ENCODE measurements around the gene DAAM2.

DAAM2 gene

DNA sequence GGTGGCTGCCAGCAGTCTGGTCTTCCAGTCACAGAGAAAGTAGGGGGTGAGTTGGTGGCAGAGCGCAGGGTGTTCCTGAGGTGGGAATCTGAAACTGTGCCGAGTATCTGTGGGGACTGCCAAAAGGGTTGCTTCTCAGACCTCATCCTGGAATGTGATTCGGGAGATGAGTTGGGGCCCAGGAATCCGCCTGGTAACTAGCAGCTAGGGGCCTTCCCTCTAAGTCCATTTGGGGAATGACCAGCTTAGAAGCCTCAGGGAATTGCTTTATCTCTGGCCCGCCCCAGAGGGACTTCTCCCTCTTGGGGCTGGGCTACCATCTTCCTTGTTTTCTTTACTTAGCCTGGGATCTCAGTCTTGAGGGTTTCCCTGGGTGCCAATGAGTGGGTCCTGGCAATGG lies 92.5 kb downstream of the DAAM2 start:
- no peak for FAIRE-seq
- peak; percentile 54 for DNase-seq (ENCODE audit: low spot score)

DNA sequence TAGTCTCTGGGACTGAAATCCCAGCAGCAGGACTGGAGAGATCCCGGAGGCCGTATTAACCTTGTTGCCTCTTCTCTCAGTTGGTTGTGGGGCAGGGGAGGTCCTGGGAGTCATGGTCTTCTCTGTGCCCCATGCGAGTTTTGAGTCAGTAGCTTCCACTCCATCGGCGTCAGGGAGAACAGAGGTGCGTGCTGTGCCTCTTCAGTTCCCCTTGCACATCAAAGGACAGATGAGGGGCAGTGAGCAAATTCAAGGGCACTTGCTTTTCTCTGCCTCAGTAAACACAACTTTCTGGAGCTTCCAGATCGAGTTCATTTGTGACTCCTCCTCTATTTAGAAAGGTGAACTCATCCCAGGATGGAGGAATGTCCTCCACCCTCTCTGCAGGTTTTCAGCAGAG lies 93.5 kb downstream of the DAAM2 start:
- FAIRE-seq (no peak), DNase-seq (ENCODE audit: low spot score) (no peak)

DNA sequence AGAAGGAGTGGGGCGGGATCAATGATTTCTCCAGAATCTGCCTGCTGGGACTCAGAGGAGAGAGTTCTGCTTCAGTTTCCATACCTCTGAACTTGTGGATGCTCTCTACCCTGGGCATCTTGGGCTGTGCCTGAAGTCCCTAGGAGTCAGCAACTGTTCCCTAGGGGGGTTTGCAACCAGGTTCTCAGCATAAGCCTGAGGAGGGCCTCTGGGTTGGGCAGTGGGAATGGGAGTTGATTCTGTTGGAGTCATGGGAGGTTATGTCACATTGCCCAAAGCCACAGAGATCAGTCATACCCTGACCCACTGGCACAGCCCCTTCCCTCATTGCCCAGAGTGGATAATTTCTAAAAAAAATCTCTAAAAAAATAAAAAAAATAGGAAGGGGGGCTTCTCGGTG lies 94.7 kb downstream of the DAAM2 start:
- FAIRE-seq (no peak), DNase-seq (ENCODE audit: low spot score) (no peak)

DNA sequence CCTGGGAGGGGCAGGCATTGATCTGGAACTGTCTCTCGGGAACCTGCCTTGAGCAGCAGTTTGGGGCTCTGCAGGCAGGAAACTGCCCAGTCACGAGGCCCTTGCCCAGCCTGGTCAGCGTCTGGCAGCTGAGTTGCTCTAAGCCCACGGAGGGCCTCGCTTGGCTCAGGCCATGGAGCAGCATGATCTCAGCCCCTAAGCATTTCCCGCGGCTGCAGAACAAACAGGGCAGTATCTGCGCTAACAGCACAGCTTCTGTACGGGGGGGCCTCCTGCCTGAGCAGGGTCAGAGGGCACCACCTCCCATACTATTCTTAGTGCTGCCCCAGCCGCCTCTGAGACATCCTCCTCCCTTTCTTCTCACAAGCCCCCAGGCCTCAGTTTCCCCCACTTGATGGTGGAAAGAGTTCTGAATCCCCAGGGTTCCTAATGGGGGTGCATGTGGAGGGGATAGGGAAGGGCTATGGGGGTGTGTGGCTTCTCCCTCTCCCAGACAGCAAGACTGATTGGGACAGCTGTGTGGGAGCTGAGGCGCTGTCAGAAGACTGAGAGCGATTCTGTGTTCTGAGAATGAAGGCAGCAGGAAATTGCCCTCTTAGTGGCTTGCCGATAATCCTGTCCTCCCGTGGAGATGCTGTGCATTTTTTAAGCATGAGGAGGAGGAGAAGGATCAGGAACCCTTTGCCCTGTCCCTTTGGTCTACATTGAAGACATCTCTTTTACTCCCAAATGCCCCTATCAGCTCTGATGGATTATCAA lies 95.7 kb downstream of the DAAM2 start:
- DNase-seq (ENCODE audit: low spot score) (peak; percentile 86), FAIRE-seq (peak; percentile 37)

DNA sequence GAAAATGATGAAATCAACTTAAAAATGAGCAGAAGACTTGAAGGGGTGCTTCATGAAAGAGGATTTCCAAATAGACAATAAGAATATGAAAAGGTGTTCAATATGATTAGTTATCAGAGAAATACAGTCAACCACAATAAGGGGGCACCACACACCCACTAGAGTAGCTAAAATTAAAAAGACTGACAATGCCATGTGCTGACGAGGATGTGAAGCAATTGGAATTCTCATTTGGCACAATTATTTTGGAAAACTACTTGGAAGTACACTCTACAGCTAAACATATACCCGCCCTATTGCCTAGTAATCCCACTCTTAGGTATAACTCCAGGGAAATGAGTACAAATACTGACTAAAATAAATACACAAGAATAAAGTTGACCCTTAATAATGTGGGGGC lies 97.1 kb downstream of the DAAM2 start:
- DNase-seq (ENCODE audit: low spot score) (no peak), FAIRE-seq (no peak)

DNA sequence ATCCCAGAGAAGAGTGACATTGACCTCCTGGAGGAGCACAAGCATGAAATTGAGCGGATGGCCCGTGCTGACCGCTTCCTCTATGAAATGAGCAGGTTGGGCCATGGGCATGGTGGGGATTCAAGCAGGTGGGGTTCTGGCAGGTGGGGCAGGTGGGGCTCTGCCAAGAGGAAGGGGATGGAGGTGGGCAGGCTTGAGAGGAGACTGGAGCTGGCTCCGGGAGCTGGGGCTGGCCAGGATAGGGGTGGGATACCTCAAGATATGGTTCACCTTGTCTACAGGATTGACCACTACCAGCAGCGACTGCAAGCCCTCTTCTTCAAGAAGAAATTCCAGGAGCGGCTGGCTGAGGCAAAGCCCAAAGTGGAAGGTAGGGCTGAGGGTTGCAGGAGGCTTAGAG lies 99.2 kb downstream of the DAAM2 start:
- DNase-seq (ENCODE audit: low spot score) (no peak), FAIRE-seq (no peak)

DNA sequence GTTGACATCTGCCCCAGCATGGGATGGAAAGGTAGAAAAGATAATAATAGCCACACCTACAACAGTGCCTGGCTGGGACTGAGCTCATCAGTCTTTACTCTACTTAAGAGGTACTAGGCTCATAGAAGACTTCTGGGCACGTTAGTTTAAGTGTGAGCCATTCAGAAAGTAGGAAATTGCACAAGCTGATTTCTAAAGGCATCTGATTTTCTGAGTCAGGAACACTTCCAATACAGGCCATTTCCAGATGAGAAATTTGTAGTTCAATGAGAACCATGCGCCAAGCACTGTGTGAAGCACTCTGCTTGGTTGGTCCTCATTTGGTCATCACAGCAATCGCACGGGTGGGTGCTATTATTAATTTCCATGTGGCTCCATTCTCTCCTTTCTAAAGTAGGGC lies 99.8 kb downstream of the DAAM2 start:
- FAIRE-seq (no peak), DNase-seq (ENCODE audit: low spot score) (no peak)

DNA sequence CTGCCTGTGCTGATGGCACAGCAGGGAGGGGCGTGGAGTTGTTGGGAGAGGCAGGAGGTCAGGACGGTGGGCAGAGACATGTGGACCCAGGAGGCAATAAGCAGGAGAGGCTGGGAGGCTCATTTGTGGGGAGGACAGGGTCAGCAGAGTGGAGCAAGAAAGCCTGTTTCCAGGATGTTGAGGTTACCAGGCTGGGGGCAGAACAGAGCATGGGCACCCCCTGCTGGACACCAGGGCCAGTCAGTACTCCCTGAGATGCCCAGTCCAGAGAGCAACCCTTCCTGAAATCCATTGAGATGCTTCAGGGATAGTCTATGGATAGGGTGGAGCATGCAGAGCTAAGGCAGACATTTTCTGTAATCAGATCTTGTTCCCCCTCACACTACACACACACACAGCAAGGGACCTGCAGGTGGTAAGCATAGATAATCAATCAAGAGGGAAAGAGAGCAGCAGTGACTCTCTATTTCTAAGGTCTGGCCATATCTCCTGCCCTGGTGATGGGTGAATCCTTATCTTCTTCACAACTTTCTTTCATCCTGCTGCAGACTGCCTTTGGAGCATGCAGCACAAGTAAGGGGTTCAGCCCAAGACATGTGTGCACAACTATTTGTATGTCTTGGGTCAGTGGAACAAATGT lies 100.4 kb downstream of the DAAM2 start:
- FAIRE-seq (no peak), DNase-seq (ENCODE audit: low spot score) (peak; percentile 9)

DNA sequence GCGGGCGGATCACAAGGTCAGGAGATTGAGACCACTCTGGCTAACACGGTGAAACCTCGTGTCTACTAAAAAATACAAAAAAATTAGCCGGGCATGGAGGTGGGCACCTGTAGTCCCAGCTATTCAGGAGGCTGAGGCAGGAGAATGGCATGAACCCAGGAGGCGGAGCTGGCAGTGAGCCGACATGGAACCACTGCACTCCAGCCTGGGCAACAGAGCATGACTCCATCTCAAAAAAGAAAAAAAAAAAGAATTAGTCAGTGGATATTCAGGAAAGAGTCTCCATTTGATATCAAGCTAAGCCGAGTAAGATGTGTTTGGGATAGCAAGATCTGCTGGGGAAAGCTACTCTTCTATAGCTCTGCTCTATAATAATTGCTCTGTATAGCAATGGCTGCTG lies 101.1 kb downstream of the DAAM2 start:
- DNase-seq (ENCODE audit: low spot score) = peak; percentile 45
- peak; percentile 78 for FAIRE-seq

DNA sequence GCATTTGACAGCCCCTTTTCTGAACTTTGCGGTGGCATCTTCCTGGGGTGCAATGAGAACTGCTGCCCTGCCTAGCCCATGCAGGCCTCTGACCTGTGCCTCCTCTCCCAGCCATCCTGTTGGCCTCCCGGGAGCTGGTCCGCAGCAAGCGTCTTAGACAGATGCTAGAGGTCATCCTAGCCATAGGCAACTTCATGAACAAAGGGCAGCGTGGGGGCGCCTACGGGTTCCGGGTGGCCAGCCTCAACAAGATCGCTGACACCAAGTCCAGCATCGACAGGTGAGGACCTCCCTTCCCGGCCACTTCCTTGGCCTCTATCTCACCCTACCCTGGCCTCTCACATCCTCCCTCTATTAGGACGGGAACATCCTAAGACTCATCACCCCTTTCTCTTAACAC lies 104.5 kb downstream of the DAAM2 start:
- FAIRE-seq (no peak), DNase-seq (ENCODE audit: low spot score) (no peak)

DNA sequence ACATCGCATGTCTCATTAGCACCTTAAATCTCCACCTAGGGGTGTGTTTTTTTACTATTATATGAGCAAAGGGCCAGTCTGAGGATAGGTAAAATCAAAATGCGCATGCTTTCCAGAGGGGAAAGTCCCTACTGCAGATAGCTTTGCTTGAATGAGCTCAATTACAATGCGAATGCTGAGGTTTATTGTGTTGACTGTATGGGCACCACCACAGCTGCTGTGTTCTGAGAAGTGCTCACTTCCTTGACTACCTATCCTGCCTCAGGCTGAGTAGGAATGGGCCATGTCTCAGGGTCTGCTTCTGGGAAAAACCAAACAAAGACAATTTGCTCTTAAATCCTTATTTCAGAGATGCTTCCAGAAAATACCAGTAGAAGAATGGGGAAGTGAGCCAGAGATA lies 105.5 kb downstream of the DAAM2 start:
- peak; percentile 26 for DNase-seq (ENCODE audit: low spot score)
- no peak for FAIRE-seq

DNA sequence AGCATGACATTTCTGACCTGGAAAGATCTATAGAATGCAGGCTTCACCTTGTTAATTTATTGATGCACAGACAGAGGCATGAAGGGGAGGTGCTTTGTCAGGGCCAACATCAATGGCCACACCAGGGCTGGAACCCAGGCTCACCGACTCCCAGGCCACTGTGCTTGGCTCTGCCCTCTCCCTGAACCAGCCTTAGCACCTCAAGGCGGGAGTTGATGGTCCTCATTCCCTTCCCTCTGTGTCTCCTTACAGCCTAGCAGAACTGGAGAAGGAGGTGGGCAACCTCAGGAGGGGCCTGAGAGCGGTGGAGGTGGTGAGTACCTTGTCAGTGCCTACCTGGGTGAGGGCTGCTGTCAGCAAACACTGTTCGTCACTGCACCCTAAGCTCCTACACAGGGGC lies 106.4 kb downstream of the DAAM2 start:
- FAIRE-seq = no peak
- DNase-seq (ENCODE audit: low spot score) = no peak

DNA sequence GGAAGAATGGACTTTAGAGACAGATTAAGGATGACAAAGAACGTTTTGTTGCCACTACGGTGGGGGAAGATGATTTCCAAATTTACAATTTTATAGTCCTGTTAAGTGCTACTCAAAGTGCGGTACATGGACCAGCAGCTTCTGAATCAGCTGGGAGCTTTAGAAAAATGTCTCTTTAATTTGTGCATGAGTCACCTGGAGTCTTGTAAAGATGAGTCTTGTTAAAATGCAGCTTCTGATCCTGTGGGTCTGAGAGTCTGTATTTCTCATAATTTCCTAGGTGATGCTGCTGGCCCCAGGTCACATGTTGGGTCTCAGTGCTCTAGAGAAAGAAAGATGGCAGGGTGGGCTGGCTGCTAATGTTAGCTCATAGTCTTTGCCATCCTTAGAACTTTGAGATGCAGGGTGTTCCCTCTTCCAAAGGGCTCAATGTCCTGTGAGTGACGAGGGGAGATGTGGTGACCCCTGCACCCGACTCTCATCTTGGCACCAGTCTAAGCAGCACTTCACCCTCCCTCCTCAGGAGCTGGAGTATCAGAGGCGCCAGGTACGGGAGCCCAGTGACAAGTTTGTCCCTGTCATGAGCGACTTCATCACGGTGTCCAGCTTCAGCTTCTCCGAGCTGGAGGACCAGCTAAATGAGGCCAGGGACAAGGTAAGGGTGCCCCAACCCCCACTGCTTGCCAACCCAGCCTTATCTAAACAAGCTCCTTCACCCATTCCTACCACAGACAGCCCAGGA lies 107.5 kb downstream of the DAAM2 start:
- no peak for DNase-seq (ENCODE audit: low spot score)
- FAIRE-seq = no peak

DNA sequence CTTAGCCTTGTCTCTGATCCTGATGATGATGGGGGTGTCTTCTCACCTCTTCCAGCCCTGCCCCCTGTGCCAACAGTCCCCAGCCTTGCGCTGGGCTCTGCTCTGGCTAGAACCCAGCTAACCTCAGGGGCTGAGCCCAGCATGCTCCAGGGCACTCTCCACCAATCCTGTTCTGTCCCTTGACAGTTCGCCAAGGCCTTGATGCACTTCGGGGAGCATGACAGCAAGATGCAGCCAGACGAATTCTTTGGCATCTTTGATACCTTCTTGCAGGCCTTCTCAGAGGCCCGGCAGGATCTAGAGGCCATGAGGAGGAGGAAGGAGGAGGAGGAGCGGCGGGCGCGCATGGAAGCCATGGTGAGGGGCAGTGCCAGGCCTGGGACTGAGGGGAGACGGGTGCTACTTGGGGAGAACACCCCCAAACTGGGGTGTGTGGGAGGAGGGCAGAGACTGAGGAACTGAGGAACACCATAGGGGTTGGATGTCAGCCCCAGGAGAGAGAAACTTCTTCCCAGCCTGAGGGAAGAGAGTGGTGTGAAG lies 109.0 kb downstream of the DAAM2 start:
- FAIRE-seq (no peak), DNase-seq (ENCODE audit: low spot score) (no peak)

DNA sequence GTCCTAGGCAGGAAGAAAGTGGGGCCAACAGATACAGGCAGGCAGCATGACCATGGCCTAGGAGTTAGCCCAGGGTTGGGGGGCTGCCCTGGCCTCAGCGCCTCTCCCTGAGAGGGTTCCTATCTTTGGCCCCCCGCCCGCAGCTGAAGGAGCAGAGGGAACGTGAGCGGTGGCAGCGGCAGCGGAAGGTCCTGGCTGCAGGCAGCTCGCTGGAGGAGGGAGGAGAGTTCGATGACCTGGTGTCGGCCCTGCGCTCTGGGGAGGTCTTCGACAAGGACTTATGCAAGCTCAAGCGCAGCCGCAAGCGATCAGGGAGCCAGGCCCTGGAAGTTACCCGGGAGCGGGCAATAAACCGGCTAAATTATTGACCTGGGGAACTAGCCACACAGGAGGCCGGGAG lies 109.5 kb downstream of the DAAM2 start:
- FAIRE-seq (no peak), DNase-seq (ENCODE audit: low spot score) (no peak)

DNA sequence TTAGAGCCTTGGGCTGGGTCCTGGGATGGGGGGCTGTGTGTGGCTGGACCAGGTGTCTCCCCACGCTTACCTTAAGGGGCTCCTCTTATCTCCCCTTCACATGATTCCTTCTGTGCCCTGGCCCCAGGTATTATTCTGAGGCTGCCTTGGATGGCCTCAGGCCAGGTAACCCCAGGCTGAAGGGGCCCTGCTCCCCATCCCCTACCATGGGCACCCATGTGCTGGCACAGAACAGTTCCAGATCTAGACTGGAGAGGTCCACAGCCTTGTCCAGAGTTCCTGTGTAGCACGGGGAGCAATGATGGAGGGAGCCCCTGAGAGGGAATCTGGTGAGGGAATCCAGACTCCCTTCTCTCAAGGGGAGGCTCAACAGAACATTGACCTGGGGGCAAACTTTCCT lies 110.0 kb downstream of the DAAM2 start:
- DNase-seq (ENCODE audit: low spot score) (no peak), FAIRE-seq (no peak)

DNA sequence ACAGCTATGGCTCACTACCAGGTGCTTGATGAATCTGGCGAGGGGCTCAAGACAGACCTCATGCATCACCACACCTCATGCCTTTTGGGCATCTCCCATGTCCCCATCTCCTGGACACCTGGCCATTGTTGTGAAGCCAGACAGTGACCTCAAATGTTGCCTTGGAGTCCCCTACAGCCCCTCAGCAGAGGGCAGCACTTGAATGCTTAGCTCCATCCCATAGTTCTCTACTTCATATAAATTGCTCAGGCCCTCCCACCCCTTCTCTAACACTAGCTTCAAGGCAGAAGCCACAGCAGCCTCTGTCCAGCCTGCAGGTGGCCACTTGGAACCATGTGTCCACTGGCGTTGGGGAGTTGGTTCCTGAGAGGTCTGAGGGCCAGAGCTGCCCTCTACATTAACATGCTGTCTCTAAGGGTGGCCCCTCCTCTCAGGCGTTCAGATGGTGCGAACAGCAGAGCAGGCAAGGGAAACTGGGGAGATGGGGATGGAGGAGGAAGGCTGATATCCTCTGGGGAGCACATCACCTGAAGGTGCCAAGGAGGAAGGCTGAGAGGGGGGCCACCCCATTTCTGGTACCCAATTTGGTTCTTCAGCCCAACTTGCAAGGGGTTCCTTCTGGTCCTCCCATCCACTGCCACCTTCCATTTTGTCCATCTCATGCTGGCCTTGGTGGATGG lies 110.8 kb downstream of the DAAM2 start:
- DNase-seq (ENCODE audit: low spot score) (no peak), FAIRE-seq (no peak)

DNA sequence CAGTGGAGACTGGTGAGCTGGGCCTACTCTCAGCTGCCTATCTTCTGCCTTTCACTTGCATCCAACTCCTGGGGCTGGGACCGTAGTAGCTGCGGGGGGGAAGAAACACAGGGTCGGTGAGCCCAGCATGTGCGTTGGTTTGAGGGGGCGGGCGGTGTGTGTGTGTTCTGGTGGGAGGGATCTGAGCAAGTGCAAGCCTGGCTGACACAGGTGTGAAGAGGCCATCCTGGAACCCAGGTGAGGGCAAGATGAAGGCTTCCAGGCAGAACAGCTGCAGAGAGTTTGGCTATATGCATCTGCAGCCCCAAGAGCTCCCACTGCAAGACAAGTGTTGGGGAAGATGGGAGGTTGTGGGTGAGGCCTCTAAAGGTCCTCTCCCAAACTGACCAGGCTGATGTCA lies 111.5 kb downstream of the DAAM2 start:
- DNase-seq (ENCODE audit: low spot score) (no peak), FAIRE-seq (no peak)

DNA sequence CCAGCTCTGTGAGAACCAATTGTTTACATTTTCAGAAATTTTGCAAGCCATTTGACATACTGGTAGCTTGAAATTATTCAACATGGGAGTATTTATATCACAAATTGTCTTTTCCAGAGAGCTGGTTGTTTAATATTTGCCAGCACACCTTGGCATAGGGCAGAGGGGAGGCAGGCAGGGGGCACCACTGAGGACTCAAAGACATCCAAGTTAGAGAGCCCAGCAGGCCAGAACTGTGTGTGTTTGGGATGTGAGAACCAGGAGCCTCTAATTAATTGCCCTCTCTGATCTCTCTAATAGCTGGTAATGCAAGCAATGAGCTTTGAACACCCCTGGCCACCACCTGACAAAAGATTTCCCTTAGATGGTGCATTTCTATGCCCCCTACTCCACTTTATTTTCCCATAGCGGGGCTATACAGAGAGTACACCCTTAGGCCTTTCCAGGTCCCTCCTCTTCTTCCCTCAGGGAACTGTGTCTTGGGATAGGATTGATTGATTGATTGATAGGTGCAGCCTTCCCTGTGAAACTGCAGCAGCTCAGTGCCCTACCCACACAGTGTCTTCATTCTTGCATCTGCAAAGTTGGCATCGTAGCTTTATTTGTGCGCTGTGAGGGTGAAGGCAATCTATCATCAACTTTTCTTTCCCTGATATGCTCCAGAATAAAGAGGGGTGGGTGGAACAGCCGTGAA lies 112.9 kb downstream of the DAAM2 start:
- DNase-seq (ENCODE audit: low spot score) (no peak), FAIRE-seq (no peak)

DNA sequence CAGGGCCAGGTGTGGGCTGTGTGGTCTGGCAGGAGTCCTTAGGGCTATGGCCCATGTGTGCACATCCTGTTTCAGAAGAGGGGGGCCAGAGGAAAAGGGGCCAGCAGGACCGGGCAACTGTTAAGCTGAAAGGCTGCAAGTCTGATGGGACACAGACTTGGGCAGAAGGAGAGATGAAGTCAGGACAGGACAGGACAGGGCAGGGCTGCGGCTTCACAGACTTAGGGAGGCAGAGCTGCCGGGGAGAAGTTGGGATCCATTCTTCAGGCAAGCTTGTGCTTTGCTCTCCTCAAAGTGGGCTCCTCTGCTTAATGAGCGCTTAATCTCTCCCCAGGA lies 113.4 kb downstream of the DAAM2 start:
- no peak for DNase-seq (ENCODE audit: low spot score)
- no peak for FAIRE-seq

DNA sequence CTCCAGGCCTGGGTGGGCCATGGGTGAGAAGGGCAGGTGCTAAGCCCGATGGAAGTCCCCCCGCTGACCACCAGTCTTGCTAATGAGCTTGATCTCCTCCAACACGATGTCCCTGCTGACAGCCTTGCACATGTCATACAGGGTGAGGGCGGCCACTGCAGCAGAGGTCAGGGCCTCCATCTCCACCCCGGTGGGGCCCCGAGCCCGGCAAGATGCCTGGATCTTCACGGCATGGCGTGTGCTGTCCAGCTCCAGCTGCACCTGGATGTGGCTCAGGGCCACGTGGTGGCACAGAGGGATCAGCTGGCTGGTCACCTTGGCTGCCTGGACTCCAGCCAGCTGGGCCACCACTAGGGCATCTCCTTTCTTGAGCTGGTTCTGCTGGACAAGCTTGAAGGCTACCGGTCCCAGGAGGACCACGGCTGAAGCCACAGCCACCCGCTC lies 114.2 kb downstream of the DAAM2 start:
- DNase-seq (ENCODE audit: low spot score) (no peak), FAIRE-seq (no peak)
